Measurements from ENCODE around the gene UBQLN4.
A peak's percentile ranks its signal among the peaks of the same experiment; 100 is the strongest.

Gene UBQLN4

DNA sequence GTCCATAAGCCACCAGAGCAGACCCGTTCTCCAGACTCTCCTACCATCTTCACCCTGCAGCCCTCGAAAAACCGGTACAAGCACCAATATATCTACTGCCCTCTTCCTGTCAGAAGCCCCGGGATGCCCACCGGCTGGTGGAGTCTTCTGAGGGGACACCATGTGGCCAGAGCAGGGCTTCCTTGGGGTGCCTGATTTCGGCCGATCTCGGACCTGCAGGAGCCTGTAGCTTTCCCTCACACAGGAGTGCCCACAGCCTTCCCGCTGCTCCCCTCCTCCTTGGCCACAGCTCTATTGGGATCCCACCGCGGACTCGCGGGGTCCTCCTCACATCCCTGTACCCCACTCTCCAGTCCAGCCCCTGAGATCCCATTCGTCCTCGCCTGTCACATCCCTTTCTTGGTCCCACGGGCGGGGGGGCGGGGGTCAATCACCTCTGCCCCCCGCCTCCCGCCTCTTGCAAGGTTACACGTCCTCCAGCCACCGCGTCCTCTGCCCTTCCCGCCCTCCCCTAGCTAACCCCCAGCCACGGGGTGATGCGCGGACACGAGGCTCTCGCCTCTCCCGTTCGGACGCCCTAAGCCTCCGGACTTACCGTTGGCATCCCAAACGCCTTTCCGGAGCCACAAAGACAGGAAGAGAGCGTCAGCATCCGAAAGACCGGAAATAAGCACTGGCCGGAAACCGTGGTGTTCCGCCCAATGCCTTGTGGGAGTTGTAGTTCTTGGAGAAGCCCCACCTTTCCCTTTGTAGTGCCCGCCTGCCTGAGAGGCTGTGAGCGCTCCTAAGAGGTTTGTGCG, 33.1 kb downstream of the UBQLN4 start, which contains the start of gene SSR2:
Gene SSR2 (minus strand): TSS at position 659 of the 800 bp plus-strand sequence. CDS start 784 bp downstream, outside the sequence.
- peak; percentile 57 to 84 (median 67) for DNase-seq (ENCODE audit: low read depth in 4 of 4, low spot score in 1 of 4)

DNA sequence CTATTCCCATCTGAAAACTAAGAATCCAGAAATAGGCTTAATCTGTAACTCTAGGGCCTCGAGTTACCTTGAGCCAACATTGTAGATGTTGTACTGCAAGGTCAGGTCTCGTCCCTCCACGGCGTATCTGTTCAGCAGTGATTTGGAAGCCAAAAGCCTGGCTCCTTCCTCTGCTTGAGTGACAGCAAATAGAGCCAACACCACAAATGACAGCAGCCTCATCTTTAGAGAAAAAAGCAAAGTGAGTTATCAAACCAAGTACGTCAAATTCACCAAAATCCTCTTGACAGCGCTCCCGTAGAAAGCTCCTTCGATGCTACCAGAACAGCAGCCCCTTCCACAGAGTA, 33.7 kb downstream of the UBQLN4 start:
- DNase-seq (ENCODE audit: low read depth in 4 of 4, low spot score in 1 of 4): no peak

DNA sequence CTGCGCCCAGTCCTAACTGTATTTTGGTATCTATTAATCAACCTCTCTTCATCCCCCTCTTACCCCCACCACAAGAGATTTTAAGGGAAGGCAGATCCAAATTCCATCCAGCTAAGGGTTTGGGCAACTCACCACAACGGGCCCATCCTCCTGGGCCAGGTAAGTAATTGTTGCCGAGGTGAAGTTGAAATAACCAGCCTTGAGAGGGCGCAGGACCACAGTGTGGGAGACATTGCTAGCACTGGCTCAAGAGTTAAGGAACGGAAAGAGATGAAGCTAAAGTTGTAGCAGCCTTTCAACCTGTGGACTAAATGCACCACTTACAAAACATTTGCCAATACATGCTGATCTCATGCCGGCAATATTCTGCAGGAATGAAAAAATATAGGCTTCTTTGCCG, 38.8 kb downstream of the UBQLN4 start:
- no peak for DNase-seq (ENCODE audit: low read depth in 4 of 4, low spot score in 1 of 4)

DNA sequence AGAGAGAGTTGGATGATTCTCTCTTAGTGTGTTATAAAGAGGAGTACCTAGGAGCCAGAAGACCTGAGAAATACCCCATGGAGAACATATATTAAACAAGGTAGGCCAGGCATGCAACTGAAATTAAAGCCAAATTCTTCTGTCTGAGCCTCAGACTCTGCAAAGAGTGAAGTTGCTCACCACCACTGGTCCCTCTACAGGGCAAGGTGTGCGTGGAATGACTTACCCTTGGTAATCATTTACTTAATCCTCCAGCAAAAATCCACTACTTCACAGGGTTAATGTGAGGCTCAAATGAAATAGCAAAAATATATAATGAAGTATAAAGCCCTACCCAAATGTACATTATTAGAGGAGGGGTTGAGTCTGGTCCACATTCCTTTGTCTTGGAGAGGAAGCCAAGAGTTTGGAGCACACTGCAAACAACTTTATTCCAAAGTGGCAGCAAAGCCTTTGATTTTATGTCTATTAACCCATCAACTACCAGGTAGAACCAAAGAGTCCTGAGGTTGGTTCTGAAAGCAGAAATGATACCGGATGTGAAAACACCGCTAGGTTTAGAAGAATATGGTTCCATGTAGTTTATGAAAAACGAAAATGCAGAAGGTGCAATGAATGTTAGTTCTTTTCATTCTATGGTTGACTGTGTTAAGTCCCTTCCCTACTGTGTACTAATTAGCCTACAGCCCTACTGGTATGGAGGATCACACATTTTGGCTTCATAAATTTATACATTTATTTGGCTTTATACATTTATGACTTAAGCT, 41.4 kb downstream of the UBQLN4 start:
- DNase-seq (ENCODE audit: low read depth in 4 of 4, low spot score in 1 of 4): no peak

DNA sequence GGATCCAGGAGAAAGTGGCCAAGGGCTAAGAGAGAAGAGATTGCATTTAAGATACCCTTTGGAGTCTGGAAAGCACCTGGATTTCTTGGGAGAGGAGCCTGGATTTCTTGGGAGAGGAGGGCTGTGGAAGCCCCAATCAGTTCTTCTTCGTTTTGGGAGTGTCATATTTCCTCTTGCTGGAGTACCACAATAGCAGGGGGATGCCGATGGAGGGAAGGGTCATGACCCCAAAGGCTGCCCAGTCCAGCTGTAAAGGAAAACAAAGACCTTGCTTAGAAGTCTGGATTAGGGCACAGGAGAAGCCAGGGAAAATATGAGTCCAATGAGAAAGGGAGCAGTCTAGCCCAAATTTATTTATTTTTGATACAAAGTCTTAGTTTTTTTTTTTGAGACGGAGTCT, 44.2 kb downstream of the UBQLN4 start:
- DNase-seq (ENCODE audit: low read depth in 4 of 4, low spot score in 1 of 4): no peak

DNA sequence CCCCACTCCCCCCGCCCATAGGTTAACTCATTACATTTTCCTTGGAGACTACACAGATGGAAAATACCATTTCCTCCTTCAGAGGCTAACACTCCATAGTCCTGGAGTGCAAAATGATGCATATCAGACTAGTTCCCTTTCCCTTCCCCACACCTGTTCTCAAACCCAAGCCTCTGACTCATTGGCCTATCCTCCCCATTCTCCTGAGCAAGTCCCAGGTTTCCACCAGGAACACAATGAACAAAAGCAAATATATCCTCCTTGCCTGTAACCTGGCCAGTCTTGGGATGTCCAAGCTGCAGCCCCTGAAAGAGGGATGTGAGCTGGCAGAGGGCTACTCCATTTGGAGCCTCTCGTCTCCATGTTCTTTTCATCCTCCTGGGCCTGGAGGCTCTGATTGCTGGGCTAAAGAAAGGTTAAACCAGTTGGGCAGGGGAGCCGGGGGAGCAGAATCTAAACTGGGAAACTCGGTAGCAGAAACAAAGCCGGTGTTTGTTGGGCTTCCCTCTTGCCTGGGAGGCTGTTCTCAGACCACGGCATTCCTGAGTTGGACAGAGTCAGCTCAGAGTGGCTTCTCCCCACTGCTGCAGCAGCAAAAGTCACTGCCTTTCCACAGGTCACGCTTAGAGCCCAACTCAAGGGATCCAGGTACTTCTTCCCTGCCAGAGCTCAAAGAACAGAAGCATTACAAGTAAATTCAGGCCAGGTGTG, 46.8 kb downstream of the UBQLN4 start:
- no peak for DNase-seq (ENCODE audit: low read depth in 4 of 4, low spot score in 1 of 4)

DNA sequence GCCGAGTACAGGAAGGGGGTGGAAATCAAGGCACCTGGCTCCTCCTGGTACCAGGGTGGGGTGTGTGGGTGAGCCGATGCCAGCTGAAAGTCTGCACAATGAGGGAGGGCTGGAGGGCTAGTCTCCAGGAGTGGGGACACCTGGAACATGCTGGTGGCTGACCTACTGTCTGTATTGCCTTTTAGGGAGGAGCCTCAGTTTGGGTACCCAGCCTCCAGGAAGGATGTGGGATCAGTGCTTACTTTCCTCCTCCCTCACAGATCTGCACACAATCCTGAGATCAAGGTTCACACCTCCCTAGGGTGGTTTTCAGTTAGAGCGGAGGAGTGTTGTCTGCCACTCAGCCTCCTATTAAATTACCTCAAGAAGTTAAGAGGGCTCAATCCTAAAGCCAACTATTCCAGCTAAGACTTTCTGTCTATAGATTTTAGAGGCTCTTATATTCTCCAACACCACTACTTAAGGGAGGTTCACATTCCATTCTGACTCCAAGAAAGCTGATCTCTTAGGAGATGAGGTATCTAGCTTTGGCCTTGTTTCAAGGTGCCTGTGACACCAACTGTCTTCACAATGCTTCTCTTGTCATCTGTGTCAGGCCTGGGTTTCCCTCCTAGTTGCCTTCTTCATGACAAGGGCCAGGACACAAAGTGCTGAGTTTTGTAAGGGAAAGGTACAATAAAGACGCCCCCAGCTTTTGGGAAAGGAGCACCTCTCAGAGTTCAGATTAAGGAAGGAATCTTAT, 48.6 kb downstream of the UBQLN4 start:
- DNase-seq (ENCODE audit: low read depth in 4 of 4, low spot score in 1 of 4): no peak

DNA sequence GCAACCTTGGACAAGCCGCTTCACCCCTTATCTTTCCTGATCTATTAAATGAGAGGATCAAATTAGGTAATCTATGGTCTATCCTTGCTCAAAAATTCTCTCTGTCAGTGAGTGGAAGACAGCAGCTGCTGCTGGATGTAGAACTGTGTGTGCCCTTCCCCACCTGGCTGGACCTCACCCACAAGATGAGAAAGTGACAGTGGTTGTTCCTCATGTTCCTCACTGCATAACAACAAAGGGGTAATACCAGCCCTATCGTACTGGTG, 49.7 kb downstream of the UBQLN4 start:
- no peak for DNase-seq (ENCODE audit: low read depth in 4 of 4, low spot score in 1 of 4)

DNA sequence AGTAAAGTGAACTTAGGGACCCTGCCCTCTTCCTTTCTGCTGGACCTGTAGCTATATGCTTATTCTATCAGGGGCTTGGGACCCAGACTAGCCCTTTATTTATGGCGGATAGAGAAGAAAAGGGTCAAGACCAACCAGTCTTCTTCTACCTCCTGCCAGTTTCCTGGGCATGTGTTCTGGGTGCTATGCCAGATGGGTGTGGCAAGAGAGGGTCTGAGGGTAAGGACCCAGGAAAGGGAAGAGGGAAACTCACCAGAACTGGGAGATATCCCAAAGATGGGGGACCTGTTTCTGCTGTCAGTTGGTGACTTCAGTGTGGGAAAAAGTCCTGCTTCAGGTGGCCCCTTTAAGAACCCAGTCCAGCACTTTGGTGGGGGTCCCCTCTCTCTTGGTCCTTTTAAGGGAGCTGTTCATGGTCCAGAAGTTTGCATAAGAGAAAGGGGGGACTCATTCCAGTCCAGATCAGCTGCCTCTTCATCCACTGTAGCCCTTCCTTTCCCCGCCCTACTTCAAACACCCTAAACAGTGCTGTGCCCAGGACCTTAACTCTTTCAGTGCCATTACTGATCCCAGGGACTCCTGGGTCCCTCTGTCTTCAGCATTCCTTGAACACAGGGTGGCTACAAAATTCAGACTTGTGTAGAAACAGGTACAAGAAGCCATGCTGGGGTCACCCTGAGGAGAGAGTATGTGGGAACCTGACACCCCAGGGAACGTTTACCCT, 51.2 kb downstream of the UBQLN4 start:
- DNase-seq (ENCODE audit: low read depth in 4 of 4, low spot score in 1 of 4): no peak

DNA sequence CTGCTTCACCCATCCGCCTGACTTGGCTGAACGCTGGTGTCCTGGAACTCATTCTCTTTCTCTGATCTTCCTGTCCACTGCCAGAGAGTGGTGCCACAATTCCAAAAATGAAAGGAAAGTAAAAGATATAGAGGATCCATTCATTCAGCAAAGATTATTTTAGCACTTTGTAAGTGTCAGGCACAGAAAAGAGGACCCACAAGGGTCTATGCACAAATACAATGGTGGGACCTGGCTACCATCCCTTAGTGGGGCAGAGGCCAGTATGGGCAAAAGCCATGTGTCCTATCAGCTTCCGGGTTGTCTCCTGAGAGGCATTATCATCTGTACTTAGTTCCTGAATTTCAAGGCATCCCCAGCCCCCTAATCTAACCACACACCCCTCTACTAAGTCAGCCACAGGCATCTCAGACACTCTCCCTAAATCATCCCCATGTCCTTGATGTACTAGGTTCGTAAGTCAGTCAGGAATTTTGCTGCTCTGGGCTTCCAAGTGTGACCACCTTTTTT, 51.9 kb downstream of the UBQLN4 start:
- DNase-seq (ENCODE audit: low read depth in 4 of 4, low spot score in 1 of 4): no peak

DNA sequence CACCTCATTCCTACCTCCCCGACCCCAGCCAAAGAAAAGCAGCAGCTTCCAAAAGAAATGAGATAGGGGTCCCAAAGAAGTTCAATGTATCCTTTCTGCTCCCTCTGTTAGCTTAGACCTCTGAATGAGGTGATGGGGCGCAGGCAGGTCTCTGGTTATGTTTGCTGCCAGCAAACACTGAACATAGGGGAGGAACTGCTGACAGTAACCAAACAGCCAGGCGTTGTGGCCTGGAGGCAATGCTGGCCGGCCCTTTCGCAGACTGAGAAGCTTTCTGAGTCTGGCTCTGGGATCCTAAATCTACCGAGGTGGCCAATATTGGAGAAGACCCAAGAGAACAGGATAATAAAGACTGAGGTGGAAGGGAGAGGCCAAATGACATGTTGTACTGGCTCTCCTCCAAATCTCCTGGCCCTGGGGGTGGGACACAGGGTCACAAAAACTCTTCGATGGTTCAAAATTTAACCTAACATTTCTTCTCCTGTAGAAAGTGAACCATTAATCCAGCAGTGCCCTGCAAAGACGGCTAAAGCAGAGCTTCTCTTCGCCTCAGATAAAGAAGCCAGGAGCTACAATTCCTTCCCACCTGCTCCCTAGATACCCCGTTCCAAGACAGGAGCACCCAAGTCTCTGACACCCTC, 52.5 kb downstream of the UBQLN4 start:
- no peak for DNase-seq (ENCODE audit: low read depth in 4 of 4, low spot score in 1 of 4)

DNA sequence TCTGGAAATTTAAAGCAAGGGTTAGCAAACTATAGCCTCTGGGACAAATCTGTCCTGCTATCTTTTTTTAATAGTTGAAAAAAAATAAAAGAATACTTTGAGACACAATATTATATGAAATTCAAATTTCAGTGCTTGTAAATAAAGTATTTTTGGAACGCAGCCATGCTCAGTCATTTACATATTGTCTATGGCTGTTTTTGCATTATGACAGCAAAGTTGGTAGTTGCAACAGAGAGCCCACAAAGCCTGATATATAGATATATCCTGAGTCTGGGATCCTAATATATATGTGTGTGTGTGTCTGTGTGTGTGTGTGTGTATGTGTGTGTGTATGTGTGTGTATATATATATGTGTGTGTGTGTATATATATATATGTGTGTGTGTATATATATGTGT, 53.6 kb downstream of the UBQLN4 start:
- DNase-seq (ENCODE audit: low read depth in 4 of 4, low spot score in 1 of 4): no peak

DNA sequence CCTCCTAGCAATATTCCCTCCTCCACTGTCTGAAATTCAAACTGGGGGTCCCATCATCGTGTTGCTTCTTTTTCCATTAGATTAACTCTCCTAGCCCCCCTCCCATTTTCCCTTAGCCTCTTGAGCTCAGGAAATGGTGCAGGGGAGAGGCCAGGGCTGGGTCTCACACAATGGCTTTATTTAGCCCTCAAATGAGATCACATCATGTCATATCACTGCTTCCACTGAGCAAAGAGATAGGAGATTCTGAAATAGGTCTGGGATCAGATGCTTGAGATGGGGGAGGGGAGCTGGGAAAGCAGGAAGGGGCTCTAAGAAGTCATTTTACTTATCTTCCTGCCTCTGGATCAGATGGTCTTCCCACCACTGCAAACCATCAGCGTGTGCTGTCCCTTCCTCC, 57.4 kb downstream of the UBQLN4 start:
- no peak for DNase-seq (ENCODE audit: low read depth in 4 of 4, low spot score in 1 of 4)

DNA sequence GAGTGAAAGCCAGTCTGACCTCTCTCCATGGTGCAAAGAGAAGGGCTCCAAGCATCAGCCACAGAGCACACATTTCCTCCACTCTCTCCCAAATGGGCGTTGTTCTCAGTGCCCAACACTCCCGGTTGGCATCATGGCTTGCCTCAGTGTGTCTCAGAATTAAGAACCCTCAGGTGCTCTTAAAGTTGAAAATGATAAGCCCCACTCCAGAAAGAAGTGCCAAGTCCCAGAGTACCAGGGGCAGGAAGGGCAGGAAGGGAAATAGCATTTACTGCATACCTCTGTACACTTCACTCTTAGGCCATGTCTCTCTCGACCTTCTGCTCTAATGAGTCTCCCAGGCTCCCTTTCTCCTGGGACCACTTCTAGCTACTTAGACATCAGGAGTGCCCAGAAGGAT, 60.0 kb downstream of the UBQLN4 start:
- no peak for DNase-seq (ENCODE audit: low read depth in 4 of 4, low spot score in 1 of 4)

DNA sequence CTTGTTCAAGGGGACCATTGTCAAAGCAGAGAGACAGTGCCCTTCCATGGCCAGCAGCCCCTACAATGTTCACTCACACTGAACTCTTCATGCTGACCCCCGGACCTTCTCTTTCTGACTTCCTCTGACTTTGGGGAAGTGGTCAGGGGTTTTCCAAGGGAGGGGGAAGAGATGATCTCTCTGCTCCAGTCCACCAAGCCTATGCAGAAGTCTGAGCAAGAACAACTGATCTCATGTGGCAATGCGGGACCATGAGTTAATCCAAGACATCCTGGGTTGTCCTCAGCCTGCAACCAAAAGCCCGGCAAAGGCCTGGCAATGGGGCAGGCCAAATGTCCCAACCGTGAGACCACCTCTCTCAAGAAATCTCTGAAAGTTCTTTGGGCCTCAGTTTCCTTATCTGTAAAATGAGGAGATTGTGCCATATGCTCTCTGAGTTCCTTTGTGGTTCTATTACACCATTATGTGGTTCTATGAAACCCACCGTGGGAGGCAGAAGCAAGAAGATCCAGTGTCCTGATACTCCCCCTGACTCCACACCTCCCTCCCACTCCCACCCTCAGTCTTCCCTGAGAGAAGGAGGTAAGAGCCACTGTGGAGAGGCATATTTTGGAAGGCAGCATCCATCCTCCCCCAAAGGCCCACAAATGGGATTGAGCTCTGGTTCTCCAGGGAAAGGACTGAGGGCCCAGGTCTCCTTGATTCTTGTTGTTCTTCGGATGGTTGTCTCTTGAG, 63.4 kb downstream of the UBQLN4 start:
- DNase-seq (ENCODE audit: low read depth in 4 of 4, low spot score in 1 of 4): no peak

DNA sequence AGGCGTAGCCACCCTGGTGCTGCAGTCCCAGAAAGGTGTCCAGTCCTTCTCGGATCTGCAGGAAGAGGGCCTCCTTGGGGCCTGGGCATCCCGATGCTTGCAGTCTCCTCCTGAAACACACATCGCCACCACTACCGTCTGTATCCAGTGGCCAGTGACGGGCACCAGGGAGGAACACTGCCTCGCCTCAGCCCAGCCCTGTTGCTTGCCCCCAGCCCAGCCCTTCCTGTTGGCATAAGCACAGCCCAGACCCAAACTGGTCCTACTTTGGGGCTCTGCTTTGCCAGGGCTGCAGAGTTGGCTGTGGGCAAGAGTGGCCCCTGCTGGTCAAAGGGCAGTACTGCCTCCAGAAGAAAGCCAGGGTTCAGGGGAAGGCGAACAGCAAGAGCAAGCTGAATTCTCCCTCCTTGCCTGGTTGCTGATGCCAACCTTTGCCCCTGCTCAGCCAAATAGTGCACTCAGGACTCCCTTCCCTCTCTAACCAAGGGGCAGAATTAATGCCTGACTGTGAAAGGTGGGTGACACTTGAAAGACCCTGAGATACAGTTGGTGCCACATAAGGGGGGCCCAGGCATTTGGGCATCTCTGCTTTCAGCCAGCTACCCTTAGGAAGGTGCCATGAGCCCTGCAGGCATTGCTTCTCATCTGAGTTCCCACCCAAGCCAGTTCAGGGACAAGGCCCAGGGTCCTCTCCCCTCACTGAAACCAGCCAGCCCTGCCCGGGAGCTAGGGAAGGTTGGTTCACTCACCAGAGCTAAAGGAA, 64.2 kb downstream of the UBQLN4 start:
- DNase-seq (ENCODE audit: low read depth in 4 of 4, low spot score in 1 of 4): peak in 3 of 4 experiments; percentile 52 to 63 (median 59)
